Neutrophil (primary cell): ENCODE data around the gene CROCC.

Source experiments
- H3K27ac ChIP-seq: fragments of 200-600 bp; sonication (generic); 2 replicates; pipeline ENCODE4 v1.5.1; 2016; ENCODE audit warnings: mild to moderate bottlenecking, moderate library complexity
- H3K27me3 ChIP-seq: fragments of 200-600 bp; sonication (generic); 2 replicates; pipeline ENCODE4 v1.6.0; 2016; ENCODE audit warnings: mild to moderate bottlenecking
- H3K36me3 ChIP-seq: fragments of 200-600 bp; sonication (generic); 2 replicates; pipeline ENCODE4 v1.5.1; 2017
- H3K4me1 ChIP-seq, 2 experiments: fragments of 200-600 bp in 1 of 2; sonication (generic) in 1 of 2; 1 replicate in 1 of 2; 2 replicates in 1 of 2; pipeline versions ENCODE4 v1.5.1 to v1.6.1; 2013 to 2016; ENCODE audit warnings: low read depth in 1 of 2, low read length in 1 of 2, mild to moderate bottlenecking in 1 of 2, moderate library complexity in 1 of 2; ENCODE audit not compliant: control insufficient read depth in 1 of 2, insufficient read depth in 1 of 2
- H3K4me3 ChIP-seq, 2 experiments: fragments of 200-600 bp in 1 of 2; sonication (generic) in 1 of 2; 1 replicate in 1 of 2; 2 replicates in 1 of 2; pipeline ENCODE4 v1.5.1; 2013 to 2016; ENCODE audit warnings: low read depth in 1 of 2, low read length in 1 of 2, mild to moderate bottlenecking in 1 of 2, moderate library complexity in 1 of 2
- H3K9me3 ChIP-seq: fragments of 200-600 bp; sonication (generic); 2 replicates; pipeline ENCODE4 v1.5.1; 2016
- TF ChIP-seq, protein P1 (sequence below): fragments of 200-600 bp; sonication (generic); IDR thresholded peaks from 2 replicates; pipeline ENCODE4 v1.5.1; 2016; ENCODE audit warnings: antibody characterized with exemption

Gene CROCC

GRCh38 chr1:16967095-16967575 is 45.4 kb downstream of the CROCC start:
- no peaks in the 10 kb centered on the region for H3K9me3 ChIP-seq
- H3K4me3 ChIP-seq = no peak overlapping the region
- no peak overlapping the region for H3K27ac ChIP-seq
- TF ChIP-seq, protein P1, sequence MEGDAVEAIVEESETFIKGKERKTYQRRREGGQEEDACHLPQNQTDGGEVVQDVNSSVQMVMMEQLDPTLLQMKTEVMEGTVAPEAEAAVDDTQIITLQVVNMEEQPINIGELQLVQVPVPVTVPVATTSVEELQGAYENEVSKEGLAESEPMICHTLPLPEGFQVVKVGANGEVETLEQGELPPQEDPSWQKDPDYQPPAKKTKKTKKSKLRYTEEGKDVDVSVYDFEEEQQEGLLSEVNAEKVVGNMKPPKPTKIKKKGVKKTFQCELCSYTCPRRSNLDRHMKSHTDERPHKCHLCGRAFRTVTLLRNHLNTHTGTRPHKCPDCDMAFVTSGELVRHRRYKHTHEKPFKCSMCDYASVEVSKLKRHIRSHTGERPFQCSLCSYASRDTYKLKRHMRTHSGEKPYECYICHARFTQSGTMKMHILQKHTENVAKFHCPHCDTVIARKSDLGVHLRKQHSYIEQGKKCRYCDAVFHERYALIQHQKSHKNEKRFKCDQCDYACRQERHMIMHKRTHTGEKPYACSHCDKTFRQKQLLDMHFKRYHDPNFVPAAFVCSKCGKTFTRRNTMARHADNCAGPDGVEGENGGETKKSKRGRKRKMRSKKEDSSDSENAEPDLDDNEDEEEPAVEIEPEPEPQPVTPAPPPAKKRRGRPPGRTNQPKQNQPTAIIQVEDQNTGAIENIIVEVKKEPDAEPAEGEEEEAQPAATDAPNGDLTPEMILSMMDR = no peak
- no peaks in the 10 kb centered on the region for H3K4me1 ChIP-seq
- H3K36me3 ChIP-seq = no peaks in the 10 kb centered on the region
- H3K27me3 ChIP-seq = no peaks in the 10 kb centered on the region

DNA sequence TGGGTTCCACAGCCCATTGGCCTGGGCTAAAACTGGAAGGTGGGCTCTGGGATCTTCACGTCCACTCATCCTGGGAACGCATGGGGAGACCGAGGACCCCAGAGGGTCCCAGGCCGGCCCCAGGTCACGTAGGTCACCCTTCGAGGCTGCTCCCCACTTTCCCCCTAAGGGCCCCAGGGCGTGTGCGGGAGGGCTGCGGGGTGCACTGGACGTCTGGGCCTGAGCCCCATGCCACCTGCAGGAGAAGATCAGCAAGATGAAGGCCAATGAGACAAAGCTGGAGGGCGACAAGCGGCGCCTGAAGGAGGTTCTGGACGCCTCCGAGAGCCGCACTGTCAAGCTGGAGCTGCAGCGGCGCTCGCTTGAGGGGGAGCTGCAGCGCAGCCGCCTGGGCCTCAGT is 46.2 kb downstream of the CROCC start:
- H3K27me3 ChIP-seq = no peaks in the 10 kb centered on the region
- TF ChIP-seq, protein P1 = no peak
- H3K4me3 ChIP-seq = no peak overlapping the region
- no peaks in the 10 kb centered on the region for H3K4me1 ChIP-seq
- H3K27ac ChIP-seq = no peak overlapping the region
- no peaks in the 10 kb centered on the region for H3K36me3 ChIP-seq
- H3K9me3 ChIP-seq = no peaks in the 10 kb centered on the region

GRCh38 chr1:16968372-16968771 is 46.6 kb downstream of the CROCC start:
- no peak overlapping the region for H3K4me3 ChIP-seq
- TF ChIP-seq, protein P1 = no peak

DNA sequence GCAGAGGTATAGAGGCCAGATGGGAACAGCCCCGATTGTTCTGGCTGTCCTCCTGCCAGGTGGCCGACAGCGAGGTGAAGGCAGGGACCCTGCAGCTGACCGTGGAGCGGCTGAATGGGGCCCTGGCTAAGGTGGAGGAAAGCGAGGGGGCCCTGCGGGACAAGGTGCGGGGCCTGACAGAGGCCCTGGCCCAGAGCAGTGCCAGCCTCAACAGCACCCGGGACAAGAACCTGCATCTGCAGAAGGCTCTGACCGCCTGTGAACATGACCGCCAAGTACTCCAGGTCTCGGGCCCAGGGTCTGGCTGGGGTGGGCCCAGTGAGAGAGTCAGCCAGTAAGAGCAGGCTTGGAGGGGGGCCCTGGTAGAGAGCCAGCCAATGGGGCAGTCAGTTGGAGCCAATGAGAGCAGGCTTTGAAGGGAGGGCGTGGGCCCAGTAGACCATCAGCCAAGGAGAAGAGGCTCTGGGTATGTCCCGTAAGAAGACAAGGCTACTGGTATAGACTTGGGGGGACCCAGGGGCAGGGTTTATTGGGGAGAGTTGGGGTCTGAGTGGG is 47.4 kb downstream of the CROCC start:
- Histone ChIP-seq H3K27me3 (no peaks in the 10 kb centered on the region), H3K27ac (no peak overlapping the region), H3K4me1 (no peaks in the 10 kb centered on the region), H3K36me3 (no peaks in the 10 kb centered on the region), H3K9me3 (no peaks in the 10 kb centered on the region), H3K4me3 (no peak overlapping the region)
- TF ChIP-seq, protein P1 = no peak

More at GRCh38 chr1:16968372-16968771, 46.6 kb downstream of the CROCC start:
- Histone ChIP-seq H3K27ac (no peak overlapping the region), H3K27me3 (no peaks in the 10 kb centered on the region), H3K9me3 (no peaks in the 10 kb centered on the region), H3K36me3 (no peaks in the 10 kb centered on the region), H3K4me1 (no peaks in the 10 kb centered on the region)

DNA sequence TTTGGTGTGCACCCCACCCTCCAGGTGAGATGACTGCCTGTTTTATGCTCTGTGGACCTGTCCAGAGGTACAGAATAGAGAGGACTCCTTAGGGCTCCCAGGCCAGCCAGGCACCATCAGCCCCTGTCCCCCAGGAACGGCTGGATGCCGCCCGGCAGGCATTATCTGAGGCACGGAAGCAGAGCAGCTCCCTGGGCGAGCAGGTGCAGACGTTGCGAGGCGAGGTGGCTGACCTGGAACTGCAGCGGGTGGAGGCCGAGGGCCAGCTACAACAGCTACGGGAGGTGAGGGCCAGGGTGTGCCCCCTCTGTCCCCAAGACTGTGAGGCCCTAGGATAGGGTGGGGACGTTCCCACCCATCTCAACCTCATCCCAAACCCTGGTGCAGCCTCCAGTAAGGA is 47.9 kb downstream of the CROCC start:
- Histone ChIP-seq H3K4me3 (no peak overlapping the region), H3K36me3 (no peaks in the 10 kb centered on the region), H3K27ac (no peak overlapping the region), H3K27me3 (no peaks in the 10 kb centered on the region), H3K9me3 (no peaks in the 10 kb centered on the region), H3K4me1 (no peaks in the 10 kb centered on the region)
- TF ChIP-seq, protein P1 = no peak
